HG03060 (cell line): Measurements from ENCODE around the gene SLC6A1.

Source experiments
- ATAC-seq: cut with Tn5 transposase; IDR thresholded peaks from one replicate; pipeline ENCODE4 v1.9.1; 2021; ENCODE audit warnings: low read depth, moderate number of reproducible peaks; ENCODE audit not compliant: unreplicated experiment

The SLC6A1 gene

GRCh38 chr3:10992943-10993728 lies 588 bp downstream of the SLC6A1 start:
- no peak for ATAC-seq

DNA sequence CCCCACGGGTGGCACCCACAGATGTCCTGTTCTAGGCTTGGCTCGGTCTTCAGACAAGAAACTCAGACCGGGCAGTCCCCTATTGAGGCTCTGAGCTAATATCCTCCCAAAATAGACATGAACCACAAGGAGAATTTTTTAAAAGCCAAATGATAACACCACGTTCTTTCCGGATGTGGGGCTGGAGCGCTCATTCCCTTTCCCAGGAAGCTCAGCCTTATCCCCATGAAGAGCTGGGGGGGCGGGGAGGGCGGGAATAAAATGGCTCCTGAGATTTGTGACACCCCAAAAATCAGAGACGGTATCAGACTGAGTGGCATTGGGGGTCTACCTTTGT lies 1.1 kb downstream of the SLC6A1 start:
- no peak for ATAC-seq

DNA sequence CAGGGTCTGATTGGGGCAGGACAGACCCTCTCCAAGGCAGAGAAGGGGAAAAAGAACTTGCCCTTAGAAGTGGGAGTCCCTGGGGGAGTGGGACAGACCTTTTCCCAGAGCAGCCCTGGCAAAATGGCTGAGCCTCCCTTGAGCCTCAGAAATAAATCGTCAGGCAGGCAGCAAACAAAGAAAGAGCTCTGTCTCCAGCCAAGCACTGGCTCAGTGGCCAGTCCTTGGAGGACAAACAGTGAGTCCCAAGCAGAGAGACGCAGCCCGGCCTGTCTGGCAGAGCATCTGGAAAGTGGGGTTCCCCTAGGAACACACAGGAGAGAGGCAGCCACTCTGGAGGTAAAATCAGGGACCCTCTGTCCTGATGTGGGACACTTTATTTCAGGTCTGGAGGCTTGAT lies 1.8 kb downstream of the SLC6A1 start:
- ATAC-seq, result no peak

DNA sequence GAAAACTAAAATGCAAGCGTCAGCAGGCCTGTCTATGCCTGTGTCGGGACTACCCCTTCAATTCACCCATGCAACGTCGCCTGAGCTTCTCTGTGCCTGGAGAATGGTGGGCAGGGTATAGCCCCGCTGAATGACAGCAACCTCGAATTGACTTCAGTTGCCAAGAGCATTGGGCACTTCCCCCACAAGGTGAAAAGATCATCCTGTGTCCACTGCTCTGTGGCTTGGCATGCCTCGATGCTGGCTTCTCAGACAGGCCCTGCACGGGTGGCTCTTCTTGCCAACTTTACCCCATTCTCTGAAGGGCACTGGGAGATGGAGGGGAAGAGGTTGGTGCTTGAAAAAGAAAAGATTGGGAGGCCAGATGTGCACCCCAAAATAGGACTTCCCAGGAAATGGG lies 3.3 kb downstream of the SLC6A1 start:
- ATAC-seq, result no peak

DNA sequence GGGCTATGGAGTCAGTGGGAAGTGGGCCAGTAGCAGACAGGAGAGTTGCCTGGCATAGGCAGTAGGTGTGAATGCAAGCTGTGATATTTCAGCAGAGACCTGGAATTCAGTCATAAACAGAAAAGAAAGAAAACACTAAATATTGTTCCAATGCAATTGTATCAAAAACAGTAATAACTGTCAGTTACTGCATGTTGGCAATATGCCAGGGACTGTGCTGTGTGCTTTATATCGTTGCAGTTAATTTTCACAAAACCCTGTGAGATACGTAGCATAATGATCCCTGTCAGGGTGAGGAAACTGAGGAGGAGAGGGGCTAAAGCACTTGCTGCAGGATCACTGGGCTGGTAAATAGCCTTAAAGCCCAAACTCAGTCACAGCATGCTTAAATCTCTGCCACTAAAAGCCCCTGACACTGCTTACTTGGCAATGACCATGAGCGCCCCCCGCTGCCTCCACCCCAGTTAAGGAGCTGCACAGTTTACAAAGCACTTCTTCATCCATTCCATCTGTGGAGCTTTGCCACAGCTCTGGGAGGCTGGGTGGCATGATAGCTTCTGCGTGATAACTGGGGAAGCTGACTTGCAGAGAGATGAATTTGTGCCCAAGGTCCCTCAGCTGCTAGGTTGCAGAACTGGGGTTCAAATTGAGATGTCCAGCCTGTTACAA lies 3.9 kb downstream of the SLC6A1 start:
- ATAC-seq, result no peak

DNA sequence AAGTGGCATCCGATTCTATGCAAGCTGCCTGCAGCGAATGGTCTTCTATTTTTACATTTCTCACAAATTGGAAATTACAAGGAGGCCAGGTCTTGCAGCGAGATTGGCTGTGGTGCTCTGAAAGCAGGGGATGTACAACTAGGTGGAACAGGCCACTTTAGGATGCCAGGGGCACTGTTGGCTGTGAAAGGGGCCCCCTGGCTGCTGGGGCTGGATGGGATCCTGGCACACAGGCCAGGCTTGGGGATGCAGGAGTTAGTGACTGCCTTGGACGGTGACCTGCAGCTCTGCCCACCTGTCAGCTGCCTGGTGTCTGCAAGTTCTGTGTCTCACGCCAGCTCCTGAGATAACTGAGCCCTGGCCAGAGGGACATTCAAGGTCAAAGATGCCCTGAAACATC lies 4.6 kb downstream of the SLC6A1 start:
- ATAC-seq, result no peak

DNA sequence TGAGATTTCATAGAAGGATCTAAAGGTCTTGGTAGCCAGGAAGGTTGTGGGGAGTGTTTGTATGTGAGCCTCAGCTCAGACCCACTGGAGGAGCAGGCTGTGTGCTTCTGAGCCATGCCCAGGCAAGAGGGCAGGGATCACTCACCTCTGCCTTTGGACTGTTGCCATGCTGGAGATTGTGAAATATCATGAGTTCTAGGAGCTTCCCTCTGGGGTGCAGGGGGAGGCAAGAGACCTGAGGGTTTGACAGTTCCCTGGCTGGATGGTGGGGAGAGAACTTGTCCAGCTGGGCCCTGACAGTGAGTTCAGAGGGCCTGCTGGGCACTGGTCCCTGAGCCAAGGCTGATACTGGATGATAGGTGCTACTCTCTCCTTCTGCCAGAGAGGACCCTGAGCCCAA lies 6.0 kb downstream of the SLC6A1 start:
- ATAC-seq, result no peak

DNA sequence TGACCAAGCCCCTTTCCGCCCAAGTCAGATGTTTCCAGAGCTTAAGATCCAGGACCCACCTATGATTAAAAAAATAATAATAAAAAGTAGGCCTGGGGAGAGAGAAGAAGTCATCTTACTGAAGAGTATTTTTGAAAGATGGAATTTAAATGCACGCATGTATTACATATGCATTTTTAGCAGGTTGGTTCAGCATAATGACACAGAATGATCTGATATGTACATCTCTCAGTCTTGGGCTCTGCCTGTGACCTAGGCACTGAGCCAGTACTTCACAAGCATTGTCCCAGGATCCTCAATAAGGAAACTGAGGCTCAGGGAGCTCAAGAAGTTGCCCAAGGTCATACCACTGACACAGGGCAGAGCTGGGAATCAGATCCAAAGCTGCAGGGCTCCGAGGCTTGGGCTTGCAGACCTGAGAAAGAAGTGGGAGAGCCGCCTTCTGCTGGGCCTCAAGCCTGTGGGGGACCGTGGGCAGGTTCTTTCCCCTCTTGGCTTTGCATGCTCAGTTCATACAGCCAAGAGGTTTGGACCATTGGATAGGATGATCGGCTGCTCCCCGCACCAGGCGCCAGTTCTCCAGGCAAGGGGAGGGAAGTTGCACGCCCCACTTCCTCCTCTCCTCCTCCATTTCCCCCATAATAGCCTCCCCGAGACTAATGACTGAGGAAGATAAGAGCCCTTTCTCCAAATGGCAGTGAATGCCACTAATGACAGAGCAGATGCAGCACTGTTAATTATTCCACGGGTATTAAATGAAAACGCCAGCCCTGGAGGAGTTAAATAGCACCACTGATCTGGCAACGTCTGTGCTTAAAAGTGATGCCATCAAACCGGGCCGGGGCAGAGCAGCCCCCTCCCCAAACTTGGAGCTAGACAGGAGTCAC lies 6.9 kb downstream of the SLC6A1 start:
- ATAC-seq, result no peak

- ATAC-seq, result no peak
Measured at GRCh38 chr3:11000528-11000927, 8.0 kb downstream of the SLC6A1 start.

DNA sequence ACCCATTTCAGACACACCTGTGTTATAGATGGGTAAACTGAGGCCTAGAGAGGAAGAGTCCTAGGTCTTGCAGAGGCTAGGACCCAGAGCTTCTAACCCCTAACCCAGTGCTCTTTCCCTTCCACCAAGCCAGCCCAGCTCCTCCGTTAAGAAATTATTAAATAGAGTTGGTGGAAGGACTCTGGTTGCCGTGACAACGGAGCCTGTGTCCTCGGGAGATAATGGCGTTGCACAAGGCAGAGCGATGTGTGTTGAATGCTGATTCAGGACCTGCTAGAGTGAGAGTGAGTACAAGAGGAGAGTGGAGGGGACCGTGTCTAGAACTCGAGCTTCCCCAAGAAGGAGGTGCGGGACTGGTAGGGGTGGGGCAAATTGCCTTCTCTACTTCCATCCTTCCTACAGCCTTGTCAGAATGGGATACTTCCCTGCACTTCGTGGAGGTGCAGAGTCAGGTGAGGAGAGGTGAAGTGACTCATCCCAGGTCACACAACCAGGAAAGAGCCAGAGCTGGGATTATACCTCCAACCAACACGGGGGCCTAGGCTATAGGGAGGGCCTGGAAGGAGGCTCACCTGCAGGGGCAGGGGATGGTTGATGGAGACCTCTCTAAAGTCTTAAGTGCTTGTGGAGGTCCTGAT lies 8.6 kb downstream of the SLC6A1 start:
- no peak for ATAC-seq

GRCh38 chr3:11001658-11002021 lies 9.1 kb downstream of the SLC6A1 start:
- no peak for ATAC-seq

DNA sequence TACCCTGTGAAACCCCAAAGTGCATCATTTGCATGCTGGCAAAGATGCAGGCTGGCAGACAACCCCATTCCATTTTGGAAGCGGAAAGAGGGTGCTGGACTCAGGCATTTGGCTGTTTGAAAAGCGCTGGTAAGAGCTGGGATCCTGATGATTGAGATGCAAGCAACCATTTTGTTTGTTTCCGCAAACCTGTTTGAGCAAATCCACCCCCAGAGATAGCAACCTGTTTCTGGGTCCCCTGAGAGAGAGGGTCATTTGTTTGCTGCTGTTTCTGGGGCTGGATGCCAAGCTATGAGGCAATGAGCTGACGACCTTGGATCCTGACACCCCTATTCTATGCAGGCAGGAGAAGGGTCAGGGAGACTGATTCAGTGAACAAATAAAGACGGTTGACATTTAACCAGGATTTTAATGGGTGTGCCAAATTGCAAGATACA lies 9.8 kb downstream of the SLC6A1 start:
- no peak for ATAC-seq

GRCh38 chr3:11004563-11004962 lies 12.0 kb downstream of the SLC6A1 start:
- ATAC-seq, result no peak

DNA sequence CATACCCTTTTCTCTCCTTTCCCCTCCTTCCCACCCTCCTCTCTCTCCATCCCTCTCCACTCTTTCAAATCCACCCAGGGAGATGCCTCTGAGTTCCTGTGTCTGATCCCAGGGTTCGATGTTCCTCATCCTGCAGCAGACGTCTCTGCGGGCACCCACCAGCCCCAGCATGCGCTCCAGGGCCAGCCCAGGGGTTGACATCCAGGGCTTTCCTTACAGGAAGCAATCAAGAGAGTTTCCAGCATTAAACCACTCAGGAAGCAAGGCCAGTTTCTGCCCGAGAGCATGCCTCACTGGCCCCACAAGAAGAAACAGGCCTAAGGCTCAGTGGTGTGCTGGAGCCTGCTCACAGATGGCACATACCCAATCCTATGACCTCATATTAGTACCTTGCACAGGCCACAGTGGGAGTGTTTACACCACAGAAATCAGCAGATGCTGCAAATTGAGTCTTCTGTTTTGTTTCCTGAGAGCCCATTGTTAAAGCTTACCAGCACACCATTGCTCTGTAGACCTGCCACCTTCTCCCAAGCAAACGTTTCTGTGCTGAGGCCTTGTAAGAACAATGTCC lies 13.2 kb downstream of the SLC6A1 start:
- no peak for ATAC-seq

GRCh38 chr3:11006986-11007933 lies 14.7 kb downstream of the SLC6A1 start:
- no peak for ATAC-seq

DNA sequence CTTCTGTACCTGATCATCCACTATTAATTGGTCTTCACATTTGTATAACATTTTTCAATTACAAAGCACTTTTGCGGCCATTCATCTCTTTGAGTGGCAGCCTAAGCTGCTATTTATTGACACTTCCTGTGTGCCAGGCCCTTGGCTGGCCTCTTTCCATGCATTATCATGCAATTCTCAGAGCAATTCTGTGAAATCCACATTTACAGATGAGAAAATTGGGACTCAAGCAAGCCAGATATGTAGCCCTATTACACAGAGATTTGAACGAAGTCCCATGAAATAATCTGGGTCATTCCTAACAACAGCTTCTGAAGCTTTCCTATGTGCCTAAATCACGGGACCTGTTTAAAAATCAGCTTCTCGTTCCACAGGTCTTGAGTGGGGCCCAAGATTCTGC lies 17.4 kb downstream of the SLC6A1 start:
- no peak for ATAC-seq

DNA sequence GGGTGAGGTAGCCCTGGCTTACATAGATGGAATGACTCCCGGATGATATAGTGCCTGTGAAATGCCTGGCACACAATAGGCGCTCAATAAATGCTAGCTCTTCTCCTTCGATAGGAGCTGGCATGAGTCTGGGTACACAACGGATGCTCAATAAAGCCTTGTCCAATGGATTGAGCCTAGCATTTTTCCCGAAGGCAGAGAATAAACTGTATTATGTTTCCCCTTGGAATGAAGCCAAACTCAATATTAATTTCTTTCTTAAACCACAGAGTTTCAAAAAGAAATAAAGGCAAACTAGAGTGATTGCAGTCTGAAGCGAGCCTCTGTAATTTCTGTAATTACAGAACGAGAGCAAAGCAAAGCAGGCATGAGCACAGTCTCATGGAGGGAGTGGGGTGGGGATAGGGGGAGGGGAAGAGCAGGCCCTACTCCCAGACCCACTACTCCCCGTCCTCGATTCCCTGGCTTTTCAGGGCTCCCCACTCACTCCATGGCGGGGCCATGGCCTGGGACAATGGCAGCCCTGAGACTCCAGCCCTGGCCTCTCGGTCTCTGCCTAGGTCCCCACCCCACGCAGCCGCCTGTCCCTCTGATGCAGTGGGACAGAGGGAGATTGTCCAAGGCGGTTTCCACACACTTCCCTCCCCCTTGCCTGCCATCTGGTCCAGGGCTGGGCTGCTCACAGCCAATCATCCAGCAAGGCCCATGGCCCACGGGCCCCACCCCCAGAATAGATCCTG lies 18.0 kb downstream of the SLC6A1 start:
- no peak for ATAC-seq

- ATAC-seq, result no peak
Measured at GRCh38 chr3:11014253-11014652, 21.7 kb downstream of the SLC6A1 start.

- ATAC-seq, result no peak
Measured at GRCh38 chr3:11014752-11015151, 22.2 kb downstream of the SLC6A1 start.
